GM06990 (cell line): ENCODE measurements around the gene TMC5.
A peak's percentile ranks its signal among the peaks of the same experiment; 100 is the strongest.
"Not testable (repeated sequence)": the region's sequence is repeated elsewhere in the genome, so short reads cannot be mapped to it uniquely, and the experiment has no call there.

Source experiments
- DNase-seq: peaks from one replicate; pipeline ENCODE4 v3.0.0-alpha.2; 2011; ENCODE audit not compliant: insufficient read length; ENCODE audit errors: extremely low read depth
- H3K27me3 ChIP-seq: replicated peaks from 2 replicates; pipeline ENCODE4 v1.6.0; 2011; ENCODE audit warnings: low read length; ENCODE audit not compliant: control insufficient read depth, insufficient read depth
- H3K36me3 ChIP-seq: 2 replicates; pipeline ENCODE4 v1.5.1; 2011; ENCODE audit warnings: low read length; ENCODE audit not compliant: control insufficient read depth, insufficient read depth
- H3K4me3 ChIP-seq: replicated peaks from 2 replicates; pipeline ENCODE4 v1.5.1; 2011; ENCODE audit warnings: low read depth, mild to moderate bottlenecking, control low read depth, low read length
- CTCF ChIP-seq: IDR thresholded peaks from 2 replicates; pipeline ENCODE4 v1.5.1; 2011; ENCODE audit warnings: low read length, control low read depth, mild to moderate bottlenecking, inconsistent platforms; ENCODE audit not compliant: insufficient read depth, poor library complexity, severe bottlenecking

Gene TMC5

GRCh38 chr16:19386525-19386924 is 31.2 kb upstream of the TMC5 start:
- no peak for DNase-seq
- no peak for TF ChIP-seq CTCF

GRCh38 chr16:19389246-19389645 is 28.4 kb upstream of the TMC5 start:
- peak; percentile 19 for DNase-seq
- Histone ChIP-seq H3K36me3 (no peaks in the 10 kb centered on the region), H3K4me3 (no peak overlapping the region), H3K27me3 (no peaks in the 10 kb centered on the region)
- TF ChIP-seq CTCF, result peak; percentile 66

More at GRCh38 chr16:19386525-19386924, 31.2 kb upstream of the TMC5 start:
- Histone ChIP-seq H3K27me3 (no peaks in the 10 kb centered on the region), H3K36me3 (no peaks in the 10 kb centered on the region), H3K4me3 (no peak overlapping the region)

- not testable (repeated sequence) for H3K4me3 ChIP-seq, H3K27me3 ChIP-seq, H3K36me3 ChIP-seq, DNase-seq
These were observed 26.4 kb upstream of the TMC5 start for GRCh38 chr16:19391185-19391776.

GRCh38 chr16:19392352-19392751 is 25.3 kb upstream of the TMC5 start:
- no peak for TF ChIP-seq CTCF
- no peak overlapping the region for H3K4me3 ChIP-seq
- H3K27me3 ChIP-seq, result no peaks in the 10 kb centered on the region; the same call in 1 of the 2 replicates
- DNase-seq, result no peak
- no peaks in the 10 kb centered on the region for H3K36me3 ChIP-seq

- no peak for TF ChIP-seq CTCF
- Histone ChIP-seq H3K27me3 (no peaks in the 10 kb centered on the region; the same call in 1 of the 2 replicates), H3K36me3 (no peaks in the 10 kb centered on the region), H3K4me3 (no peak overlapping the region)
- no peak for DNase-seq
These were observed 24.2 kb upstream of the TMC5 start for GRCh38 chr16:19393226-19394111.

GRCh38 chr16:19395646-19396267 is 21.9 kb upstream of the TMC5 start:
- DNase-seq, H3K27me3 ChIP-seq, H3K36me3 ChIP-seq, H3K4me3 ChIP-seq: not testable (repeated sequence)
